GM18507 (cell line): Measurements from ENCODE around the gene FAM89B.

Source experiments
- DNase-seq: peaks from one replicate; pipeline ENCODE4 v3.0.0; 2011; ENCODE audit warnings: low read depth; ENCODE audit not compliant: insufficient read length; ENCODE audit errors: extremely low spot score
- FAIRE-seq: peaks from 2 replicates; lab custom pipeline; 2011; peaks lifted over from hg19 to GRCh38; lab: Jason Lieb, UNC

Gene FAM89B

DNA sequence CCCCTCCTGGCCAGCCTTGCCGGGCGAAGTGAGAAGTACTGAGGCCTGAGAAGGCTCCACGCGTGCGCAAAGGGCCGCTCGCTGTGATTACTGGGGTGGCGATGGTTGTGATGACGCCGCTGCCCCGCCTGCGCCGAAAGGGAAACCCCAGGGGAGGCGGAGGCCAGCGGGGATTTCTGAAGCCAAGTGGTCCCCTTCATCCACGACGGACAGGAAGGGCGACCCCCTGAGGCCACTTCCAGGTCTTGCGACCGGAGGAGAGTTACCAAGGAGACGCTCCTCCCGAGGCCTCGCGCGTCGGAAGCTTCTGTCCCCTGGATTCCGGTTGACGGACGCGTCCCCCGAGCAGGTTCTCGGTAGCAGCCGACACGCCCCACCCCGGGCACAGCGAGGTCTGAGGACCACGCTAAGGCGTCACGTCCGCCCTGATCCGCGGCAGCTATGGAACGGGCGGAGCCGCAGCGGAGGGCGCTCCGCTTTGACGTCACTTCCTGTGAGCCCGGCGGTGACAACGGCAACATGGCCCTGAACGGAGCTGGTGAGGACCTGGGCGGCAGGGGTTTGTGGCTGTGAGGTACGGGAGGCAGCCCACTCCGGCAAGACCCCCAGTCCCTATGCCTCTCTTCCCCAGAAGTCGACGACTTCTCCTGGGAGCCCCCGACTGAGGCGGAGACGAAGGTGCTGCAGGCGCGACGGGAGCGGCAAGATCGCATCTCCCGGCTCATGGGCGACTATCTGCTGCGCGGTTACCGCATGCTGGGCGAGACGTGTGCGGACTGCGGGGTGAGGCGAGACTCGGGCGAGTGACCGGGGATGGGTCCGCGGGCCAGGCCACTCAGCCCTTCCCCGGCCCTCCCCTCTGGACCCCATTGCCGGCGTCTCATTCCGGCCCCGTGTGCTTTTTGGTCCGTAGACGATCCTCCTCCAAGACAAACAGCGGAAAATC, 2.1 kb upstream of the FAM89B start, which contains the start of gene ZNRD2:
Gene ZNRD2, plus strand, starts transcription at position 505 of the 946 bp plus-strand sequence. Its CDS starts 15 bp downstream, at position 520.
- peak; percentile 96 for FAIRE-seq

DNA sequence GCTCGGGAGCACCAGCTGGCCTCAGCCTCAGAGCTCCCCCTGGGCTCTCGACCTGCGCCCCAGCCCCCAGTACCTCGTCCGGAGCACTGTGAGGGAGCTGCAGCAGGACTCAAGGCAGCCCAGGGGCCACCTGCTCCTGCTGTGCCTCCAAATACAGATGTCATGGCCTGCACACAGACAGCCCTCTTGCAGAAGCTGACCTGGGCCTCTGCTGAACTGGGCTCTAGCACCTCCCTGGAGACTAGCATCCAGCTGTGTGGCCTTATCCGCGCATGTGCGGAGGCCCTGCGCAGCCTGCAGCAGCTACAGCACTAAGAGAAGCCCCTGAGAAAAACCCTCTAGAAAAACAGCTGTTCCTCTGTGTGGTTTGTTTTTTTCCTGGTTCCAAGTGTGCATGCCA, 918 bp upstream of the FAM89B start:
- FAIRE-seq (no peak), DNase-seq (no peak)

More for the DNA sequence above, 2.1 kb upstream of the FAM89B start, which contains the start of gene ZNRD2:
- DNase-seq: peak; percentile 91

DNA sequence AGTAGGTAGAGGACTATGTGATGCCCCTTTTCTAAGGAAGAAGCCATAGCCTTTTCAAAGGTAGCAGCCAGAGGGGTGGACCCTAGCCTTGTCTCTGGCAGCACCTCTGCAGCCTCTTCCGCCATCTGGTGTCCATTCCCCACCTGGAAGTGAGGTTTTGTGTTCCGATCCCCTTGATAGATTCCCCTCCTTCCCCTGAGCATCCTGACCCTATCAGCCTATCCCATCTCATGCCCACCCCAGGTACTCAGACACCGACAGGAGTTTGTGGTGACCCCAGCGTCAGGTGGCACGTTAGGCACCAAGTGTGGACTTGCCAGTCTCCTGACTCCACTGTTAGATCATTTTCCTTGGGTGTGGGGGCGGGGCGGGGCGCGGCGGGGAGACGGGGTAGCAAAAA, 398 bp upstream of the FAM89B start:
- no peak for FAIRE-seq

DNA sequence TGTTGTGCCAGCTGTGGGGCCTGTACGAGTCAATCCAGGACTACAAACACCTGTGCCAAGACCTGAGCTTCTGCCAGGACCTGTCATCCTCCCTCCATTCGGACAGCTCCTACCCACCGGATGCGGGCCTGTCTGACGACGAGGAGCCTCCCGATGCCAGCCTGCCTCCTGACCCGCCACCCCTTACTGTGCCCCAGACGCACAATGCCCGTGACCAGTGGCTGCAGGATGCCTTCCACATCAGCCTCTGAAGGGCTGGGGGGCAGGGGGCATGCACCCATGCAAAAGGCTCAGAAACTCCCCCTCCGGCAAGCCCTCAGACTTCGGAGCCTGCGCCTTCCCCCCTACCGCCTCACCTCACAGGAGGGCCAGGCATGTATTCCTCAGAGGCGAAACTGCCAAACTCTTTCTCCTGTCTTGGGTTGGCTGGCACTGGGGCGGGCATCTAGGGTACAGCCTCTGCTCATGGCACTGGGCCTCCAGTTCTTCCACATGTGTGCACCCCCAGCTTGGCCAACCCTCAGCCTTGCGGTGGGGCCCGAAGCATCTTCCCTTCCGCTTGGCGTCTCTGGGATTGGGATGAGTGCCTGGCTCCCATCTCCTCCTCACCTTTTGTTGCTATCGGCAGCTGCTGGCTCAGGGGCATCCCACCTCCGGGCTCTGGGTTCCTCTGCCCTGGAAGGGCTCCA, 1.2 kb downstream of the FAM89B start:
- DNase-seq: no peak
- FAIRE-seq: no peak

More for the DNA sequence above, 398 bp upstream of the FAM89B start:
- DNase-seq: no peak

DNA sequence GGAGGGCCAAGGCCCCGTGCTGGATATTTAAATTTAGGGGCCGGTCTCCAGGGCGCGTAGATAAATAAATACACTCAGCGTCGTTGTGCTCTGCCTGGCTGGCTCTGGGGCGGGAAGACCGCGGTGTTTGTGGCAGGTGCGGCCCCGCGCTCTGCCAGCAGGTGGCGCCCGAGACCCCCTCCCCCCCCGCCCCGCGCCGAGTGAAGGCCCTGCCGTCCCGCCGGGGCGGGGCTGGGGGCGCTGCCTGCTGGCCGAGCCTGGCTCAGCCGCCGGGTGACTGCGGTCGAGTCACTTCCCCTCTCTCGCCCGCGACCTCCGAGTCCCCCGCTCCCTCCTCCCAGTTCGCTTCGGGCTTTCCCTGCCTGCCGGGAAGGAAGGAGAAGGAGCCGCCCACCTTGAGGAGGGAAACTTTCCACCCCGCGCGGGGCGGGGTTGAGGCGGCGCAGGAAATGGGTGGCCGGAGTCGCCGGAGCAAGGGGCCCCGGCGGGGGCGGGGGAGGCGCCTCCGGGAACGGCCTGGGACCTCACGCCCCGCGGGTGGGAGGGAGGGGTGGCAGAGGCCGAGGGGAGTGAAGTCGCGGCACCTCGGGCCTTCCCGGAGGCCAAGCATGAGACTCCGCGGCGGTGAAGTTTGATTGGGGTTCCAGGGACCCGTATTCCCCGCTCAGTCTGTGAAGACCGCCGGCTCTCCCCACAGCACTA, 1.9 kb downstream of the FAM89B start:
- FAIRE-seq (peak; percentile 92), DNase-seq (peak; percentile 85)

DNA sequence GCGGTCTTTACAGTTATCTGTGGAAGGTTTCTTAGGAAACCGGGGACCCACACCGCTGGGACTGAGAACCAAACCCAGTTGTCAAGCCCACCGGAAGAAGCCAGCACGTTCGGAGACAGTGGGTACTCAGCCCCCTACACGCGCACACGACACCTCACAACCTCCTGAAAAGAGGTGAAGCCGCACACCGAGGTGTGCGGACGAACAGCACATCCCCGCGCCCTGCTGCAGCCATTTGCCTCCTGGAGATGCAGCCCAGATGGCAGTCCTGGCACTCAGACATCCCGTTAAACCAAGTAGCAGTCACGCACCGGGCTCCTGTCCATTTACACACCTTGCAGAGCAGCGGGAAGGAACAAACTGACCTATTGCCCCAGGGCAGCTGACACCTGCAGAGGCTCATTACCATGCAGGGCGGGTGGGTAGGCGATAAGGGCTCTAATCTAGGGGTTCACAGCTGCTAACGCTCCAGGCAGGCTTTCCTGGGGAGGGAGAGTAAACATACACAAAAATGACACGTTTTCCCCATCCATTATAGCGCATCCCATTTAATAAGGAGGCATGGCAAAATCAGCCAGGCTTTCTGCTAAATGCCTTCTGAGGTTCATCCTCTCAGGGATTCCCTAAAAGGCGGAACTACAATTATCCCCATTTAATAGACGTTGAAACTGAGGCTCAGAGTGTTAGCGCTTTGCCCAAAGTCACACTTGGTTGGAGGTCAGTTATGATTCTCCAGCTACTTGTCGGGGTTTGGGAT, 2.7 kb downstream of the FAM89B start:
- DNase-seq: no peak
- peak; percentile 45 for FAIRE-seq

DNA sequence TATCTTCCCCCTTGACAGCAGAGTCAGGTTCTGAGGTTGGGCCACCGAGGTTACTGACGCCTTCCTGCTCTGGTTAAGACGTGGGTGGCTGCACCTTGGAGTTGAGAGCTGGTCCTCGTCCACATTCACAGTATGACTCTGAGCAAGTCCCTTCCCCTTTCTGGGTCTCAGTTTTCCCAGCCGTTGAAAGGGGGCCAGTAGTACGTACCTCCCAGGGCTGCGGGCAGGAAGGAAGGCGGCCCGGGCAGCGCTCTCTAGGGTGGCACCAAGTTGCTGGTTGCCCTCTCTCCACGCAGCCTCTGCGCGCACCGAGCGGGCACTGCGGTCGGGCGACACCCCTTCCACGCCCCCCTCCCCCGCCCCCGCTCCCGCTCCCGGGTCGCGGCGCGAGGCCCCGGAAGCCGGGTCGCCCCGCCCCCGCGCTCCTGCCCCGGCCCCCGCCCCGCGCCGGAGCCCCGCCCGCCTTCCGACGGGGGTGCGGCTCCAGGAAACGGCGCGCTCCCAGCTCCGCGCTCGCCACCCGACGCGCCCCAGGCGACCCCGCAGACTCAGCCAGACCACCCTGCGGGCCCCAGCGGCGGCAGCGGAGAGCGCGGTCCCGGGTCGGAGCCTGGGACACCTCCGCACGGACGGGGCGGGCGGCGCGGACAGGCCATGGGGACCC, 3.4 kb downstream of the FAM89B start, which contains the start of gene EHBP1L1:
Gene EHBP1L1, plus strand, starts transcription at position 486 of the 664 bp plus-strand sequence. CDS start 250 bp downstream, outside the sequence.
- DNase-seq: peak; percentile 71
- peak; percentile 91 for FAIRE-seq

DNA sequence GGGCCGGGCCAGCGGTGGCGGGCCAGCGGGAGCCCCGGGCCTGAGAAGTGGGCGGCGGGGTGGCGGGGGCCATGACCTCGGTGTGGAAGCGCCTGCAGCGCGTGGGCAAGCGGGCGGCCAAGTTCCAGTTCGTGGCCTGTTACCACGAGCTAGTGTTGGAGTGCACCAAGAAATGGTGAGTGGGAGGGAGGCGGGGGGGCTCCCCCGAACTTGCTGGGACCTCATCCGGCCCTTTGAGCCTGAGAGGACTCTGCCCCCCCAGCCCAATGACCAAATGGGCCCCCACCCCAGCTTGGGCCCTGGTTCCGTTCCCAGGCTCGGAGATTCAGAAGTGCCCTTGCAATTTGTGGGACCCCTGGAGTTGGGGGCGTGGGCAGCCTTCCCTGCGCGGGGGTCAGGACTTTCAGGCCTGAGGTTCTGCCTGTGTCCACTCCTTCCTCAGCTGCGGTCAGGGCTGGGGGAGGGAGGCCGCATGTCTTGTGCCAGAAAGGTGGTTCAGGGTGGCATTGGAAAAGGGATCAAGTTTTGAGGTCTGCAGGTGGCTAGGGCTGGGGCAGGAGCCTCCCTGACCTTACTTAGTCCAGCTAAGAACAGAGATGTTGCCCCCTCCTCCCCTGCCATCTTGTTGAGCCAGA, 4.0 kb downstream of the FAM89B start:
- DNase-seq (no peak), FAIRE-seq (no peak)

DNA sequence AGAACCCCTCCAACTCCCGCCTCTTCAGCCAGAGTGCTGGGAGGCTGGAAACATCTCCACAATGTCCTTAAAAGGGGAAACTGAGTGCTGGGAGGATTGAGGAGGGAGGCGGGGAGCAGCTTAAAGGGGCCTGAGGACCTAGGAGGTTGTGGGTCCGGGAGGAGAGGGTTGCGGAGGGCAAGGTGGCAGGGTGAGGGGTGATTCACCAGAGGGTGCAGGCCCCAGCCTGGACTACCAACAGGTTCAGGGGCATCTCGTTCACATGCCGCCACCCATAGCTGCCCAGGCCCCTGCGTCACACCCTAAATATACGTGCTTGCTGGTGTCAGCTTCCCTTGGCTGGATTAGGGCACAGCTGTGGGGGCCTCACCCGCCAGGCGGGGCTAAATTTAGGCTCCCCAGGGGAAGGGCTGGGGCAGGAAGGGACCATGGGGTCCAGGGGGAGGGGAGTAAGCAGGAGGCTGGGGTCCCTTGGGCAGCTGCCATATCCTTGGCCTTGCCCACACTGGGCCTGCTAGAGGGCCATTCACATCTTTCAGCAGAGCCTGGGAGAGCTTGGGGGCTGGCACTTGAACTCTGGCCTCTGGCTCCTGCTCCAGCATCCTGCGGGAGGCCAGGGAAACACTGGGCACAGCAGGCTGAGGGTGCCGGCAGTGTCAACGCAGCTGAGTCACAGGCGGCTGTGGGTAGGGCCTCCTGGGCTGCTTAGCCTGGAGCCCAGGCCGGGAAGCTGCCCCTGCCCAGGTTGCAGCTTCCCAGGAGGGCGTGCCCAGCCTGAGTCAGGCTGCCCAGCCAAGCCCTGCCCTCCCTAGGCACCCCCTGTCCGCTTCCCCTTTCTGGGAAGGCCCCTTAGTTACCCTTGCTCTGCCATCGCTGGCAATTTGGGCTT, 4.8 kb downstream of the FAM89B start:
- DNase-seq: no peak
- FAIRE-seq: peak; percentile 68

DNA sequence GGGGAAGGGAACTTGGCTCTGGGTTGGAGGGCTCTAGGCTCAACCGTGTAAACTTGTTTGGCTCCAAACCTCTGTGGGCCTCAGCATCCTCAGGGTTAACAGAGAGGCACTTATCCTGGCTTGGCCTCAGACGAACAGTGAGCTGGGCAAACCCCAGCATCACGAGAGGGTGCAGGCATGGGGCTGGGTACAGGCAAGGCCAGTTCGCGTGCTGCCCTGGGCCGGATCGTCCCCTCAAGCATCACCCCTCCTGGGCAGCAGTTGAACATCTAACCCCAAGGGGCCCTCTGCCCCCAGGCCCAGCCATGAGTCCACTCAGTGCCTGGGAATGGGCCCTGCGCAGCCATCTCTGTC, 5.4 kb downstream of the FAM89B start:
- no peak for FAIRE-seq
- DNase-seq: no peak

DNA sequence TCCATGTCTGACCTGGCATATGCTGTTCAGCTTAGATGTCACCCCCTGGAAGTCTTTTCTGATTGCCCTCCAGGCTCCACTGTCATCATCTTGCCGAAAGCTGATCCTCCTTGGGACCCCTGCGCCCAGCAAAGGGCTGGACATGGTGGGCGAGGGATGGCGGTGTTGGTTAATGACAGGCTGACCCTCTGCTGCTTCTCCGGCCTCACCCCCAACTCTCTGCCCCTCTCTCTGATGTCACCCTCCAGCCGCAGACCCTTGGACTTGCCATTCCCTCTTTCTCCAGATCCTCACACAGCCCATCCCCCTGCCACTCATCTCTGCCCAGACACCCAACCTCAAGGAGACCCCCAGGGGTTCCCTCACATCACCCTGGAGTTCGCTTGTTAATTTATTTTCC, 5.8 kb downstream of the FAM89B start:
- no peak for DNase-seq
- no peak for FAIRE-seq

DNA sequence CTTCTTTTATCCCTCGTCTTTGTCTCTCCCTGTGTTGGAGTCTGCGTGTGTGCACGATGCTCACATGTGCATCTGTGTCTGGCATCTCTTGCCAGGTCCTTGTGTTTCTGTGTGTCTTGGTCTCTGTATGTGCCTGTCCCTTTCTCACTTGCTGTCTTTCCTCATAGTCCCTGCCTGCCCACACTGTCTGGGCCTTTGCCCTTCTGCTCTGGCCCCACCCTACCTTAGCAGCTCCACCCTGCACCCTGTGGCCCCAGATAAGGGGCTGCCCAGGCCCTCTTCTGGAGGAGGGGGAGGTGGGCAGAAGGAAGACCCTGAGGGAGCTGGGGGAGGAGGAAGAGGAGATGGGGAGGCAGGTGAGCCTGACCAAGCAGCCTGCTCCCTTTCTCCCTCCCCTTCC, 6.3 kb downstream of the FAM89B start:
- FAIRE-seq (no peak), DNase-seq (no peak)

DNA sequence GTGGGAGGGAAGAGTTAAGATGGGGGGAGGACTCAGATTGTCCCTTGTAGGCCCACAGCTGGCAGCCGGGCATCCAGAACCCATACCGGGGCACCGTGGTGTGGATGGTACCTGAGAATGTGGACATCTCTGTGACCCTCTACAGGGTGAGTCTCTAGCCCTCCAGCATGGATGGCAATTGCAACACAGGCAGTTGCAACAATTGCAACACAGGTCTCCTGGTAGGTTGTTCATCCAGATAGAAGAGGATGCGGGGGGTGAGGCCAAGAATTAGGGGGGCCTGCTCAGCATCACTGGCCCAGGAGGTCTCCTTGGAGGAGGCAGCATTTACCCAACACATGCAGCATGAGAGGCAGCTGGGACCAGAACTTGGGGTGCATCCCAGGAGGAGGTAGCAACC, 7.0 kb downstream of the FAM89B start:
- FAIRE-seq (no peak), DNase-seq (no peak)

DNA sequence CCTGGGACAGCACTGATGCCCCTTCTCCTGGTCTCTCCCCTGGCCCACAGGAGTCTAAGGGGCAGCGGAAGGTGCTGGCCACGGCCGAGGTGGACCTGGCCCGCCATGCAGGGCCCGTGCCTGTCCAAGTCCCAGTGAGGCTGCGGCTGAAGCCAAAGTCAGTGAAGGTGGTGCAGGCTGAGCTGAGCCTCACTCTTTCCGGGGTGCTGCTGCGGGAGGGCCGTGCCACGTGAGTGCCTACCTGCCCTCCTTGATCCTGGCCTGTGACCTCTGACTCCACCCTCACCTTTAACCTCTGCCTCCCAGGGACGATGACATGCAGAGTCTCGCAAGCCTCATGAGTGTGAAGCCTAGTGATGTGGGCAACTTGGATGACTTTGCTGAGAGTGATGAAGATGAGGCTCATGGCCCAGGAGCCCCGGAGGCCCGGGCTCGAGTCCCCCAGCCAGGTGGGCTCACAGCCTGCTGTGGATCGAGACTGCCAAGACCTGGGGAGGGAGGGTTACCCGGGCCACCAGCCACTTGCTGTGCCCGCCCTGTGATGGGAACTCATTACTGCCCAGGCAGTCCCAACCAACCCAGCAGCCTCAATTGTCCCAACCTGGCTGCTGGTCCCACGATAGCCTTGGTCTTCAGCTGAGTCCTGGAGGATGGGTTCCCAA, 7.8 kb downstream of the FAM89B start:
- FAIRE-seq (no peak), DNase-seq (no peak)

DNA sequence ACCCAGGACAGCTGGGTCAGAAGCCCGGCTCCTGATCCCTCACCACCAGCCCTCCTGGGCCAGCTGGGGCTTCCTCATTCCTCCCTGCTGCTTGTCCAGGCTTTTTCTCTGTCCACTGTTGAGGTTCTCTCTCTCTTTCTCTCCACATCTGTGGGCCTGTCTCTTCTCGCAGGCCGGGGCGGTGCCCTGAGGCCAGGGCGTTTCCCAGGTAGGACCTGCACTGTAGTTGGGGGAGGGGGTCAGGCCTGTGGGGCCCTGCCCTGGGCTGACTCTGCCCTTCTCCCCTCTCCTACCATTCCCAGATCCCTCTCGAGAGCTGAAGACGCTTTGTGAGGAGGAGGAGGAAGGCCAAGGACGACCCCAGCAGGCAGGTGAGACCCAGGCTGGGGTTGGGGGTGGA, 8.4 kb downstream of the FAM89B start:
- FAIRE-seq: no peak

DNA sequence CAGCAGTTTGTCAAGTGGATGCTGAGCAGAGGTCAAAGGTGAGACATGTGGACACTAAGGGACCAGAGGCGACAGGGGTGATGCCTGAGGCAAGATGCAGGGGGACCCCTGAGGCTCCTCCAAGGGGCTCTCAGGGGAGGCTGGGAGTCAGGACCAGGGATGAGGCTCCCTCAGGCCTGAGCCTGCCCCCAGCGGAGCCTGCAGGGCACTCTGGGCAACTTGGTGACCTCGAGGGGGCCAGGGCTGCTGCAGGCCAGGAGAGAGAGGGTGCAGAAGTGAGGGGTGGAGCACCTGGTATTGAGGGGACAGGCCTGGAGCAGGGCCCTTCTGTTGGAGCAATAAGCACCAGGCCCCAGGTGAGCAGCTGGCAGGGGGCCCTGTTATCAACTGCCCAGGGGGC, 9.6 kb downstream of the FAM89B start:
- no peak for DNase-seq
- no peak for FAIRE-seq

More for the DNA sequence above, 8.4 kb downstream of the FAM89B start:
- no peak for DNase-seq

DNA sequence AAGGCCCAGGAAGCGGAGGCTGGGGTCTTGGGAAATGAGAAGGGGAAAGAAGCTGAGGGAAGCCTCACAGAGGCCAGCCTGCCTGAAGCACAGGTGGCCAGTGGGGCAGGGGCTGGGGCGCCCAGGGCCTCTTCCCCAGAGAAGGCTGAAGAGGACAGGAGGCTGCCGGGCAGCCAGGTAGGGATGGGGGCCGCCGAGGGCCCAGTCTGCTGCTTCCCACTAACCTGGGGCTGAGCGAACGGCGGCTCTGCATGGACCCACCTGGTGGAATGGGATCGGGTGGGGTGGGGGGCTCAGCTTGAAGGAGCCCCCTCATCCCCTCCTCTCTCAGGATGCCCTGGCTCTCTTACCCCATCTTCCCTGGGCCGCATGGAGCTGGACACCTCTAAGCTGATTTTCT, 11.3 kb downstream of the FAM89B start:
- no peak for FAIRE-seq
- DNase-seq: no peak
